Thoracic aorta (tissue), 2 donors: Measurements from ENCODE around the gene SLC48A1. TPM values are rescaled to one million over a fixed set of nuclear protein-coding genes. Genes with fewer than 3 reads are reported as not detected.

Source experiments
- ATAC-seq: fragments of 150-250 bp; one replicate; pipeline ENCODE4 v1.8.0; 2017; ENCODE audit warnings: low read depth; ENCODE audit not compliant: insufficient number of reproducible peaks, low FRiP score
- DNase-seq: peaks from one replicate; pipeline ENCODE4 v3.0.0-alpha.2; 2020; ENCODE audit warnings: low spot score
- H3K27ac ChIP-seq, 2 donors: fragments of 200-600 bp; sonication (generic); 1 replicate in 1 of 2; 2 replicates in 1 of 2; pipeline ENCODE4 v1.5.1; 2016; ENCODE audit warnings: mild to moderate bottlenecking in 2 of 2, moderate library complexity in 2 of 2
- H3K27me3 ChIP-seq: fragments of 200-600 bp; sonication (generic); replicated peaks from 2 replicates; pipeline ENCODE4 v1.6.0; 2016; ENCODE audit warnings: mild to moderate bottlenecking; ENCODE audit not compliant: insufficient read depth
- H3K36me3 ChIP-seq: fragments of 200-600 bp; sonication (generic); one replicate; pipeline ENCODE4 v1.5.1; 2016
- H3K4me1 ChIP-seq, 2 donors: fragments of 200-600 bp; sonication (generic); 1 replicate in 1 of 2; 2 replicates in 1 of 2; pipeline versions ENCODE4 v1.5.1 to v1.6.0; 2016; ENCODE audit warnings: low read depth in 2 of 2, mild to moderate bottlenecking in 1 of 2; ENCODE audit not compliant: control insufficient read depth in 1 of 2
- H3K4me3 ChIP-seq: fragments of 200-600 bp; sonication (generic); 2 replicates; pipeline ENCODE4 v1.5.1; 2016; ENCODE audit warnings: mild to moderate bottlenecking
- H3K9me3 ChIP-seq: fragments of 200-600 bp; sonication (generic); 2 replicates; pipeline ENCODE4 v1.5.1; 2016
- total RNA-seq, 2 donors: library from RNA; depleted of rRNA; stranded (reverse); fragments of >200 nt; gene quantifications; one replicate each; pipeline versions ENCODE4 v1.1.0 to v1.2.3, GENCODE V29; 2016
- TF ChIP-seq, protein P1 (sequence below): fragments of 200-600 bp; sonication (generic); IDR thresholded peaks from one replicate; pipeline ENCODE4 v1.5.1; 2019; ENCODE audit warnings: antibody characterized with exemption

The SLC48A1 gene
- total RNA-seq, 2 donors from 2014 or later, result 60.5 to 107 TPM

DNA sequence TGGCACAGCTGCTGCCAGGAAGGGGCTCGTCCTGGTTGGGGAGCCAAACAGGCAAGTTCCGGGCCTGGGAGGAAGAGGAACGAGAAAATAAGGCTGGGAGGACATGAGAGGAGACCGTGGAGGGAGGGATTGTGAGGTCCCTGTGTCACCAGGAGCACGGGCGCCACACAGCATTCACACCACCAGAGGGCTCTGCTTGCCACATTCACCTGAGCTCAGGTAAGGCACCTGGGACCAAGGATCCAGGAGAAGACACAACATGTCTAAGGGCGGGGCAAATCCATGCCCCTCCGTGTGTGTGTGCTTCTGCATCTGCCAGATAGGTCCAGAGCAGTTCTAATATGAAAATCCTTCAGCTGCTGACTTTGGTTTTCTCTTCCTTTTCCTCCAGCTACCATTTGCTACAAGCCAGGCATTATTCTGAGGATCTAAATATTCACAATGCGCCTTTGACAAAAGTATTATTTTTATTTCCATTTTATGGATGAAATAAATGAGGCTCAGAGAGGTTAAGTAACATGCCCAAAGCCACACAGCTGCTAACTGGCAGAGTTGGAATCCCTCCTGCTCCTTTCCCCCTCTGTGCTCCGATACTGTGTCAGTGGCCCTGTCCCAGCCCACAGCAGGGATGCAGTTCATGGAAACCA, 28.9 kb upstream of the SLC48A1 start:
- TF ChIP-seq, protein P1, sequence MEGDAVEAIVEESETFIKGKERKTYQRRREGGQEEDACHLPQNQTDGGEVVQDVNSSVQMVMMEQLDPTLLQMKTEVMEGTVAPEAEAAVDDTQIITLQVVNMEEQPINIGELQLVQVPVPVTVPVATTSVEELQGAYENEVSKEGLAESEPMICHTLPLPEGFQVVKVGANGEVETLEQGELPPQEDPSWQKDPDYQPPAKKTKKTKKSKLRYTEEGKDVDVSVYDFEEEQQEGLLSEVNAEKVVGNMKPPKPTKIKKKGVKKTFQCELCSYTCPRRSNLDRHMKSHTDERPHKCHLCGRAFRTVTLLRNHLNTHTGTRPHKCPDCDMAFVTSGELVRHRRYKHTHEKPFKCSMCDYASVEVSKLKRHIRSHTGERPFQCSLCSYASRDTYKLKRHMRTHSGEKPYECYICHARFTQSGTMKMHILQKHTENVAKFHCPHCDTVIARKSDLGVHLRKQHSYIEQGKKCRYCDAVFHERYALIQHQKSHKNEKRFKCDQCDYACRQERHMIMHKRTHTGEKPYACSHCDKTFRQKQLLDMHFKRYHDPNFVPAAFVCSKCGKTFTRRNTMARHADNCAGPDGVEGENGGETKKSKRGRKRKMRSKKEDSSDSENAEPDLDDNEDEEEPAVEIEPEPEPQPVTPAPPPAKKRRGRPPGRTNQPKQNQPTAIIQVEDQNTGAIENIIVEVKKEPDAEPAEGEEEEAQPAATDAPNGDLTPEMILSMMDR, result no peak
- ATAC-seq, result no peak

DNA sequence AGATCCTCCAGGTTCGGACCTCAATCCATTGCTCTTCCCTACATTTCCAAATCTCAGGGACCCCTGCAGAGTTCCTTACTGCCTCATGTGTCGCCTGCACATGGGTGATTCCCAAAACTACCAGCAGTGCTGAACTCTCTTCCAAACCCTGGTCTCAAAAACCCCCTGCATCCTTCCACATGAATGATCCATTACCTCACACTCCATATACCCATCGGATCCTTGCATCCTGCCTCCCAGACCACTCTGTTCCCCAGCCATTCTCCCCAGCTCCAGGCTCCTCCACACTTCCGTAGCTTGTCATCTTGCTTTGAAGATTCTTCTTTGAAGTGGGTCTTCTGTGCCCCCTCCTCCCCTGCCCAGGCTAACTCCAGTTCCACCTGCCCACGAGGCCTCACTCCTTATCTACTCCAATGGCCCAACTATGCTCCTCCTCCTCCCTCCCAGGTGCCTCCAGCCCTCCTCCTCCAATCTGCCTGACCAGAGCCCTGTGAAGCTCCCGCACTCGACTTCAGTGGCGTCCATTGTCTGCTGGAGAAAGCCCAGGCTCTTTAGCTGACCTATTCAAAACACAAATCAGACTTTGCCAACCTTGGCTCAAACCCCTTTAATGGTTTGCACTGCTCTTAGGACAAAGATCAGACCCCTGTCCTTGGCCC, 28.1 kb upstream of the SLC48A1 start:
- no peak overlapping the region for H3K27ac ChIP-seq
- ATAC-seq, result no peak
- no peak for DNase-seq
- no peaks in the 10 kb centered on the region for H3K27me3 ChIP-seq
- TF ChIP-seq, protein P1, result no peak
- H3K4me1 ChIP-seq, result peaks cover 8 to 14% of the 10 kb centered on the region in 2 donors
- no peak overlapping the region for H3K4me3 ChIP-seq
- H3K9me3 ChIP-seq, result no peaks in the 10 kb centered on the region
- peaks cover 24% of the 10 kb centered on the region for H3K36me3 ChIP-seq

More for the DNA sequence above, 28.9 kb upstream of the SLC48A1 start:
- Histone ChIP-seq H3K4me1 (peaks cover 8 to 14% of the 10 kb centered on the region in 2 donors), H3K4me3 (no peak overlapping the region), H3K27me3 (no peaks in the 10 kb centered on the region), H3K27ac (no peak overlapping the region), H3K36me3 (peaks cover 19% of the 10 kb centered on the region), H3K9me3 (no peaks in the 10 kb centered on the region)
- no peak for DNase-seq

DNA sequence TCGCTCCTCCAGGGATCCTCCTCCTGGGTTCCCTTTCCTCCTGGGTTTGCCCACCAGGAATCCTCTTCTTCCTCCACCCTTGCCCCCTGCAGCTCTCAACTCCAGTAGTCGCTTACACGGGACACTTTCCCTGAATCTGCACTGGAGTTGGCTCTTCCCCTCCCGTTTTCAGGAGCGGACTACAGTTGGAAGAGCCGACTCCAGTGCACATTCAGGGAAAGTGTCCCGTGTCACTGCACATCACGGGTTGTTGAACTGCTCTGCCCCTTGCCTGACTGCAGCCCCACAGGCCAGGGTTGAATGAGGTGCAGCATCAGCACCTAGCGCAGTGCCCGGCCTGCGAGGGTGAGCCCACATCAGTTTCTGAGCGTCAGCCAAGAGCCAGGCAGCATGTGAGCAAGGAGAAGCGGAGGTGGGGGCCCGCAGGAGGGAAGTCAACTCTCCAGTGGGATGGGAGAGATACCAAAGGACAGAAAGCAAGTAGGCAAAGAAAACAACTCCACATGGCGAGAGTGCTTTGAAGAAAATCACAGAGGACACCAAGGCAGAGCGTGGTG, 27.5 kb upstream of the SLC48A1 start:
- TF ChIP-seq, protein P1, result no peak
- ATAC-seq, result no peak
- Histone ChIP-seq H3K4me1 (peaks cover 8 to 14% of the 10 kb centered on the region in 2 donors), H3K4me3 (no peak overlapping the region), H3K9me3 (no peaks in the 10 kb centered on the region), H3K27me3 (no peaks in the 10 kb centered on the region), H3K36me3 (peaks cover 30% of the 10 kb centered on the region), H3K27ac (no peak overlapping the region)
- no peak for DNase-seq

DNA sequence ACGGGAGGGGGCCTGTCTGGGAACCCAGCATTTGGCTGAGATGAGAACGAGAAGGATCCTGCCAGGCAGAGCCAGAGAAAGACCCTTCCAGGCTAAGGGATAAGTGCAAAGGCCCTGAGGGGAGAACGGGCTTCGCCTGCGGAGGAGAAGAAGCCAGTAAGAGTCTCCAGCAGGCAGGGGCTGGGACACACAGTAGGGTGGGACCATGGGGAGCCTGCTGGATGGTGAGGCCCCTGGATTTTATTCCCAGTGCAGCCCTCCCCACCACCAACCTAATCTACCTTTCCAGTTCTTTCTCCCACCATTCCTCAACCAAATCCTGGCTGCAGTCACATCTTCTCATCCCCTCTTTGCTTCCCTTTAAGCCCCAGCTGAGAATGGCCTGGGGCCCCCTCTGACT, 27.0 kb upstream of the SLC48A1 start:
- Histone ChIP-seq H3K27me3 (no peaks in the 10 kb centered on the region), H3K4me3 (no peak overlapping the region), H3K4me1 (peaks cover 8 to 10% of the 10 kb centered on the region in 2 donors), H3K27ac (no peak overlapping the region), H3K9me3 (no peaks in the 10 kb centered on the region), H3K36me3 (peaks cover 30% of the 10 kb centered on the region)
- no peak for DNase-seq
- no peak for ATAC-seq
- TF ChIP-seq, protein P1, result no peak

DNA sequence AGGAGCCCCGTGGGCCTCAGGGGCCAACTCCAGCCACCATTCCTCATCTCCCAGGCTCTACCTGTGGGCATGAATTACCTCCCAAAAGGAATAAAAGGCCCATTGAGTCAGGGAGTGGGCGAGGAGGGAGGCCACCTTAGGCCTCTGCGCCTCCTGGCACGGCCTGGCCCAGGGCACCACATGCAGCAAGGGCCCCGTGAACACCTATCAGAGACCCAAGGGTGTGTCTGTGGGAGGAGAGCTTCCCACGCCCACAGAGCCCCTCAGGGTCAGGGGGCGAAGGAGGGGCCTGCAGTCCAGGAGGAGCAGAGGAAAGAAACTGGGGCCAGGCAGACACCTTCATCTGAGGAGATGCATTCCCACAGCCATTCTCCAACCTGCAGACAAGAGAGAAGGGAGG, 26.5 kb upstream of the SLC48A1 start:
- Histone ChIP-seq H3K4me1 (peaks cover 5 to 10% of the 10 kb centered on the region in 2 donors), H3K9me3 (no peaks in the 10 kb centered on the region), H3K36me3 (peaks cover 30% of the 10 kb centered on the region), H3K4me3 (no peak overlapping the region), H3K27ac (no peak overlapping the region), H3K27me3 (no peaks in the 10 kb centered on the region)
- no peak for DNase-seq
- ATAC-seq, result no peak
- TF ChIP-seq, protein P1, result no peak
